Measurements from ENCODE around the gene TMCC2.

- no peak for TF ChIP-seq EZH2 (IDR thresholded peaks at IDR 0.05; ENCODE audit: insufficient read depth, low read length)
- TF ChIP-seq, protein P1, sequence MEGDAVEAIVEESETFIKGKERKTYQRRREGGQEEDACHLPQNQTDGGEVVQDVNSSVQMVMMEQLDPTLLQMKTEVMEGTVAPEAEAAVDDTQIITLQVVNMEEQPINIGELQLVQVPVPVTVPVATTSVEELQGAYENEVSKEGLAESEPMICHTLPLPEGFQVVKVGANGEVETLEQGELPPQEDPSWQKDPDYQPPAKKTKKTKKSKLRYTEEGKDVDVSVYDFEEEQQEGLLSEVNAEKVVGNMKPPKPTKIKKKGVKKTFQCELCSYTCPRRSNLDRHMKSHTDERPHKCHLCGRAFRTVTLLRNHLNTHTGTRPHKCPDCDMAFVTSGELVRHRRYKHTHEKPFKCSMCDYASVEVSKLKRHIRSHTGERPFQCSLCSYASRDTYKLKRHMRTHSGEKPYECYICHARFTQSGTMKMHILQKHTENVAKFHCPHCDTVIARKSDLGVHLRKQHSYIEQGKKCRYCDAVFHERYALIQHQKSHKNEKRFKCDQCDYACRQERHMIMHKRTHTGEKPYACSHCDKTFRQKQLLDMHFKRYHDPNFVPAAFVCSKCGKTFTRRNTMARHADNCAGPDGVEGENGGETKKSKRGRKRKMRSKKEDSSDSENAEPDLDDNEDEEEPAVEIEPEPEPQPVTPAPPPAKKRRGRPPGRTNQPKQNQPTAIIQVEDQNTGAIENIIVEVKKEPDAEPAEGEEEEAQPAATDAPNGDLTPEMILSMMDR (IDR thresholded peaks at IDR 0.05; ENCODE audit: insufficient read depth, low read depth, low read length) = no peak
Measured at GRCh38 chr1:205317311-205317917, 89.7 kb downstream of the TMCC2 start.

Measured in astrocyte (in vitro differentiated cells and primary cell).